Epithelial cell of proximal tubule (primary cell): ENCODE measurements around the gene DCXR. TPM values are rescaled to one million over a fixed set of nuclear protein-coding genes. Genes with fewer than 3 reads are reported as not detected.

Experiments used
- DNase-seq: peaks from one replicate; pipeline ENCODE4 v3.0.0-alpha.2; 2011; ENCODE audit warnings: low read depth
- H3K4me3 ChIP-seq: 2 replicates; pipeline ENCODE4 v1.5.1; 2011; ENCODE audit warnings: low read depth, mild to moderate bottlenecking, low read length
- total RNA-seq: library from RNA; depleted of rRNA; stranded (reverse); fragments of >200 nt; gene quantifications from 2 replicates; pipeline ENCODE4 v1.2.3, GENCODE V29; 2015
- TF ChIP-seq, protein P1 (sequence below): conservative IDR thresholded peaks from 2 replicates; pipeline ENCODE4 v1.5.1; 2012; ENCODE audit warnings: low read depth, mild to moderate bottlenecking, low read length

The DCXR gene
- total RNA-seq, 1 donor from 2014 or later, result 93.1 TPM

DNA sequence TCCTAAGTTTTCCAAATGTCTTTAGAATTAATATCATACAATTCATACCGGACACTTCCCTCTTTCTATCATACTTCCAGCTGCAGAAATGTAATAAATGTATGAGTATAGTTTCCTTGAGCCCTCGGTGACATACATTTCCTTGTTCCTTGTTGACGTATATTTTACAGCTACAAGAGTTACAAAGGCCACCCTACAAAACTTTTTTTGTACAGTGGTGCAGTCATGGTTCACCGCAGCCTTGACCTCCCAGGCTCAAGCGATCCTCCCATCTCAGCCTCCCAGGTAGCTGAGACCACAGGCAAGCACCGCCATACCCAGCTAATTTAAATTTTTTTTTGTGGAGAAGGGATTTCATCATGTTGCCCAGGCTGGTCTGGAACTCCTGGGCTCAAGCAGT, 35.3 kb upstream of the DCXR start:
- no peak for DNase-seq
- TF ChIP-seq, protein P1, sequence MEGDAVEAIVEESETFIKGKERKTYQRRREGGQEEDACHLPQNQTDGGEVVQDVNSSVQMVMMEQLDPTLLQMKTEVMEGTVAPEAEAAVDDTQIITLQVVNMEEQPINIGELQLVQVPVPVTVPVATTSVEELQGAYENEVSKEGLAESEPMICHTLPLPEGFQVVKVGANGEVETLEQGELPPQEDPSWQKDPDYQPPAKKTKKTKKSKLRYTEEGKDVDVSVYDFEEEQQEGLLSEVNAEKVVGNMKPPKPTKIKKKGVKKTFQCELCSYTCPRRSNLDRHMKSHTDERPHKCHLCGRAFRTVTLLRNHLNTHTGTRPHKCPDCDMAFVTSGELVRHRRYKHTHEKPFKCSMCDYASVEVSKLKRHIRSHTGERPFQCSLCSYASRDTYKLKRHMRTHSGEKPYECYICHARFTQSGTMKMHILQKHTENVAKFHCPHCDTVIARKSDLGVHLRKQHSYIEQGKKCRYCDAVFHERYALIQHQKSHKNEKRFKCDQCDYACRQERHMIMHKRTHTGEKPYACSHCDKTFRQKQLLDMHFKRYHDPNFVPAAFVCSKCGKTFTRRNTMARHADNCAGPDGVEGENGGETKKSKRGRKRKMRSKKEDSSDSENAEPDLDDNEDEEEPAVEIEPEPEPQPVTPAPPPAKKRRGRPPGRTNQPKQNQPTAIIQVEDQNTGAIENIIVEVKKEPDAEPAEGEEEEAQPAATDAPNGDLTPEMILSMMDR, result no peak
- H3K4me3 ChIP-seq, result no peak overlapping the region

DNA sequence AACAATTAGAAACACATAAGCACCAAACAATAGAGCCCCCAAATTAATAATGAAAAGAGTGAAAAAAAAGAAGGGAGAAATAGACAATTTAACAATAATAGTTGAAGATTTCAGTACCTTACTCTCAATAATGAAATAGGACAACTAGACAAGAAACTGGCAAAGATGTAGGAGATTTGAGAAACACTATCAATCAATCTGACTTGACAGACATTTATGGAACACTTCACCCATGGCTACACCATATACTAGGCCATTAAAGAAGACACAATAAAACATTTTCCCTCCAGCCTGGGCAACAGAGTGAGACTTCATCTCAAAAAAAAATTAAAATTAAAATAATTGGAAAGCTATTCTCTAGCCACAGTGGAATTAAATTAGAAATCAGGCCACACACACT, 33.1 kb upstream of the DCXR start:
- no peak overlapping the region for H3K4me3 ChIP-seq
- no peak for DNase-seq
- TF ChIP-seq, protein P1, result no peak

DNA sequence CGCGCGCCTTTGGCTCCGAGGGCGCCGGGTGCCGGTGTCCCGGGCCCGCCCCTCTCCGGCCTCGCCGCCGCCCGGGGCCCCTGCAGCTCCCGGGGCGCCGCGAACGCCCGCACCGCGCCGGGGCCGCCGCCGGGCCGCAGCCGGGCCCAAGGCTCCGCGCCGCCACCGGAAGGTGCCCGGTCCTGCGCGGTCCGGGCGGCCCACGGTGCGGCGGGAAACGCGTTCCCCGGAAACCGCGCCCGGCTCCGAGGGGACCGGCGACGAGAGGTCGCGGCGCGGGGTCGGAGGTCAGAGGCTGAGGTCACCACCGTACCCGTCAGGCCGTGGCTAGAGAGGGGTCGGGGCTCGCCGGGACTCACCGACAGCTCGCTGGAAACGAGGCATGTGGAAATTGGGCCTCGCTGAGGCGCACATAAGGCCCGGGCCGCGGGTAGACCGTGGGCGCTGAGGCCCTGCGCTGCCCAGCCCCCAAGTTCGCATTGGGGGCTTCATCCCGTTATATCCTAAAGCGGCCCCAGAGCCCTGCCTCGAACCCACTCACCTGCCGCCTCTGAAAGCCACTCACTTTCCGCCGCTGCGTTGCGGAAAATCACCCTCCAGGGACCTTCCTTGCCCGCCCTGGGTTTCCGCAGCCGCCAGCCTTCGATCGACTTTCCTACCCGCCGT, 28.3 kb upstream of the DCXR start, which contains the start of gene DUS1L:
DUS1L (minus strand) TSS at position 167 of the 666 bp plus-strand sequence. CDS start 745 bp downstream, outside the sequence.
- TF ChIP-seq, protein P1, result no peak
- no peak for DNase-seq
- H3K4me3 ChIP-seq, result peak within 1 kb of the TSS; percentile 91

DNA sequence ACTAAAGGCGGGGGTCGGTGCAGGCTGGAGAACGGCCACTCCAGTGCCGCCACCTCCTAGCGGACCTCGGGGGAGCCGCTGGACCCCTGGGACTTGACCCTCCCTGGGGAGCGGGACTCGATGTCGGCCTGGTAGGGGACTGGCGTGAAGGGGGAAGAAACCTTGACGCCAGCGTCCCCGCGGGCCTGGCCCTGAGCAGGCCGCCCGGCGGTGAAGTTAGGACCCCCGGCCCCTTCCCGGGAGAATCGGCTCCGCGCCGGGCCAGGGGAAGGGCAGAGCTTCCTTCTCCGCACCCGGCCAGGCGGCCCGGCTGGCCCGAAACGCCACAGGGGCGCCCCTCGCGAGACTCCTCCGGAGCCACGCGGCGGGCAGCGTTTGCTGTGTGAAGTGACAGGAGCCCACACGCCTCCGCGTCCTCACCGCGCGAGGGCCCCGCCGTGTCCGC, 27.7 kb upstream of the DCXR start:
- H3K4me3 ChIP-seq, result peak overlapping the region; percentile 91
- DNase-seq, result no peak
- TF ChIP-seq, protein P1, result no peak

DNA sequence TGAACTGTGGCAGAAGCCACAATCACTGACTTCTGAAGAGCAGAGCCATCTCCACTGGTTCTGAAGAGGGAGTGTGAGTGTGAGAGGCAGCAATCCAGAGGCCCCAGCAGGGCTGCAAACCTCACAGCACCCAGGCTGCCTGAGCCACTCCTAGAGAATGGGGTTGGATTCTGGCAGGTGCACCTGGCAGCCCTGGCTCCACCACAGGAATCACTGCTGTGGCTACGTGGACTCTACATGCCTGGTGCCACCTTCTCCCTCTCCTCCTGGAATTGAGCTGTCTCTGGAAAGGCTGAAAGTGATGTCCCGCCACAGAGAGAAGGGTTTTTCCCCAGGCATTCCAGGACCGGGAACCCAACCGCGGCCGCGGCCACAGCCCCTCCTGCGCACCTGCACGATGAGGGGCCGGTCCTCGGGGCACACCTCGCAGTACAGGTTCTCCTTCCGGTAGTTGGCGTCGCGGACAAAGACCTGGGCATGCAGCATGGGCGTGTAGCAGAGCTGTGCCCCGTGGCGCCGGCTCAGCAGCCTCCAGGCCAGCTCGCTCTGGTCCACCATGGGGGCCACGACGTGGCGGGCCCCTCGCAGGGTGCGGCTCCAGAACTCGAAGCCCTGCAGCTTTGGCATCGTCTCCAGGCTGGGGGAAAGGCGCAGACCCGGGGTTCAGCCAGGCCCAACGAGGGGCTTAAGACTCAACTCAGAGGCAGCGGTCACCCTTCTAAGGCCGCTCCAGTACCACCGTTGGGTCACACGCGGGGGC, 27.1 kb upstream of the DCXR start:
- DNase-seq, result no peak
- H3K4me3 ChIP-seq, result peak overlapping the region; percentile 91
- TF ChIP-seq, protein P1, result no peak

DNA sequence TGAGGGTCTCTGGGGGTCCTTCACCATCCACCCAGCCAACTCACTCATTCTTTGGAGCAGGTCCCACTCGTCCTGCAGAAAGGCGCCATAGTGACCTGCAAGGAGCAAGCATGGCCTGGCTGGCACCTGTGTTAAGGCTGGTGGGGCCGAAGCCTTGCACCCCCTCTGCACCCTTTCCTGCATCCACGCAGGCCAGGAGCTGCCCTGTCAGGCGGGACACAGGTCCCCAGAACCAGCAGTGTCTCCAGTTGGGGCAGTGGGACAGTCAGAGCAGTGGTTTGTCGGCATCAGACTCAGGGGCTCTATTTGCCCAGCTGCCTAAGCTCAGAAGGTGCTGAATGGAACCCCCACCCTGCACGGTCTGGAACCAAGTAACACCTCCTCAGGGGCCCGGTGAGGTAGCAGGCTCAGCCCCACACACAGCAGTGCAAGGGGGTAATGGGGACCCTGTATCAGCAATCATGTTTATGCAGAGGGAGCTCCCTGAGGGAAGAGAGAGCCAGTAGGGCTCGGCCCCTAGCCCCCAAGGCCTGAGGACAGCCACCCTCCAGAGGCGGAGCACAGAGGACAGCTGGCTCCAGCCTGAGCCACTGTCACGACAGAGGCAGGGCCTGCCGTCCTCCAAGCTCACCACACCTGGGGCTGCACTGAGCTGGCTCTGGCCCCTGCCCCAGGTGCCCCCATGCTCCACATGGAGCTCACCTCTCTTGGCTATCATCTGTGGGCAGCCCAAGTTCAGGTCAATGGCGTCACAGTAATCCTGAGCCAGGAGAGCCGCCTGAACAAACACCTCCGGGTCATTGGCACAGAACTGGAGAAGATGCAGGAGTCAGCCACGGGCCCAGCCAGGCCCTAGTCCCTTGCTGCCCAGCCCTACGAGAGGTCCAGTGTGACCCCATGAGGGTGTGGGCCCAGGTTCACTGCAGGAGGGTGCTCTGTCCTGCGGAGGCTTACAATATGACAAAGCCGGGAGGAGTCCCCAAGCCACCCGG, 26.2 kb upstream of the DCXR start:
- no peak for DNase-seq
- peak overlapping the region; percentile 91 for H3K4me3 ChIP-seq
- TF ChIP-seq, protein P1, result no peak
